Esophagus squamous epithelium (tissue), 5 donors: ENCODE measurements around the gene ARL4C. TPM values are rescaled to one million over a fixed set of nuclear protein-coding genes. Genes with fewer than 3 reads are reported as not detected.
A peak's percentile ranks its signal among the peaks of the same experiment; 100 is the strongest.

Experiments
- DNase-seq: peaks from one replicate; lab custom pipeline; 2025; lab: John Stamatoyannopoulos, UW
- H3K27ac ChIP-seq, 4 donors: fragments of 200-600 bp; sonication (generic); one replicate each; pipeline ENCODE4 v1.5.1; 2016 to 2019; ENCODE audit warnings: mild to moderate bottlenecking in 1 of 4
- H3K27me3 ChIP-seq, 4 donors: fragments of 200-600 bp; sonication (generic); 1 replicate in 3 of 4; 2 replicates in 1 of 4; pipeline versions ENCODE4 v1.5.1 to v1.6.0; 2017 to 2021; ENCODE audit warnings: antibody characterized with exemption in 1 of 4
- H3K36me3 ChIP-seq, 3 donors: fragments of 200-600 bp; sonication (generic); one replicate each; pipeline ENCODE4 v1.5.1; 2016 to 2019
- H3K4me1 ChIP-seq, 3 donors: fragments of 200-600 bp; sonication (generic); one replicate each; pipeline ENCODE4 v1.5.1; 2017 to 2019
- H3K4me3 ChIP-seq, 4 donors: fragments of 200-600 bp; sonication (generic); 1 replicate in 3 of 4; 2 replicates in 1 of 4; pipeline ENCODE4 v1.5.1; 2016 to 2019; ENCODE audit warnings: mild to moderate bottlenecking in 2 of 4, moderate library complexity in 1 of 4
- H3K9me3 ChIP-seq, 3 donors: fragments of 200-600 bp; sonication (generic); one replicate each; pipeline ENCODE4 v1.5.1; 2016 to 2019
- CTCF ChIP-seq, 6 experiments: fragments of 450-650 bp in 4 of 6; fragments of 200-600 bp in 2 of 6; sonication (generic) in 2 of 6; IDR thresholded peaks; one replicate each; pipeline ENCODE4 v1.5.1; 2016 to 2019; ENCODE audit warnings: antibody characterized with exemption in 6 of 6, mild to moderate bottlenecking in 4 of 6, moderate library complexity in 4 of 6
- POLR2A ChIP-seq, 4 donors: fragments of 450-650 bp; IDR thresholded peaks; one replicate each; pipeline ENCODE4 v1.6.1; 2017; ENCODE audit warnings: antibody characterized with exemption in 4 of 4, mild to moderate bottlenecking in 4 of 4, moderate library complexity in 3 of 4
- WGBS, 2 donors: methylation state at CpG; one replicate each; pipeline ENCODE4 v1.1.5; 2018; 5-methylcytosine and 5-hydroxymethylcytosine counted together
- intact Hi-C: fragments of 100-400 bp; cut with DNase I; formaldehyde crosslinking; loops from one replicate; pipeline ENCODE4 v1.15.0; 2022
- total RNA-seq, 4 donors: library from RNA; depleted of rRNA; stranded (reverse); fragments of >200 nt; gene quantifications; one replicate each; pipeline ENCODE4 v1.1.0, GENCODE V29; 2016
- donor health status: DM: yes; HTN: yes; CAD: no.

Gene ARL4C
- total RNA-seq, 4 donors from 2014 or later: 11.2 to 27.1 (median 20.0) TPM

- no peaks in the 10 kb centered on the region for H3K27me3 ChIP-seq
- H3K9me3 ChIP-seq: no peaks in the 10 kb centered on the region
- no peak for DNase-seq
- no peak overlapping the region for H3K4me3 ChIP-seq
- H3K36me3 ChIP-seq: no peaks in the 10 kb centered on the region
- no peak for TF ChIP-seq POLR2A (IDR thresholded peaks at IDR 0.05)
- TF ChIP-seq CTCF (IDR thresholded peaks at IDR 0.05): no peak
- peak overlapping the region; percentile 46 to 93 (median 90) for H3K27ac ChIP-seq
- peaks cover 26 to 51% (median 35%) of the 10 kb centered on the region in 3 donors for H3K4me1 ChIP-seq
- intact Hi-C loops: no loop called here
- 71 to 72% methylated on average over 4 of the region's 4 CpGs for WGBS, 2 donors
Observed at GRCh38 chr2:234444242-234444730, 52.6 kb downstream of the ARL4C start.
